ENCODE results near the gene STK25.
"Not testable (repeated sequence)": the region's sequence is repeated elsewhere in the genome, so short reads cannot be mapped to it uniquely, and the experiment has no call there.

STK25 gene

GRCh38 chr2:241507430-241508239 is 749 bp downstream of the STK25 start:
- no peak for DNase-seq

- DNase-seq: no peak
Observed at GRCh38 chr2:241506793-241507429, 1.5 kb downstream of the STK25 start.

GRCh38 chr2:241506317-241506716 is 2.1 kb downstream of the STK25 start:
- not testable (repeated sequence) for DNase-seq

- DNase-seq: no peak
Observed at GRCh38 chr2:241505781-241506201, 2.6 kb downstream of the STK25 start.

- no peak for DNase-seq
Observed at GRCh38 chr2:241505086-241505780, 3.2 kb downstream of the STK25 start.

- DNase-seq: no peak
Observed at GRCh38 chr2:241503776-241504392, 4.5 kb downstream of the STK25 start.

- DNase-seq: no peak
Observed at GRCh38 chr2:241502281-241502680, 6.1 kb downstream of the STK25 start.

- no peak for DNase-seq
Observed at GRCh38 chr2:241501551-241501950, 6.8 kb downstream of the STK25 start.

- no peak for DNase-seq
Observed at GRCh38 chr2:241501099-241501541, 7.3 kb downstream of the STK25 start.

GRCh38 chr2:241500431-241500975 is 7.9 kb downstream of the STK25 start:
- DNase-seq: no peak

GRCh38 chr2:241500016-241500415 is 8.4 kb downstream of the STK25 start:
- no peak for DNase-seq

- no peak for DNase-seq
Observed at GRCh38 chr2:241499146-241499965, 9.0 kb downstream of the STK25 start.

- DNase-seq: no peak
Observed at GRCh38 chr2:241498115-241499070, 10.0 kb downstream of the STK25 start.

- no peak for DNase-seq
Observed at GRCh38 chr2:241496904-241497877, 11.2 kb downstream of the STK25 start.

GRCh38 chr2:241496003-241496707 is 12.2 kb downstream of the STK25 start:
- no peak for DNase-seq

- DNase-seq: no peak
Observed at GRCh38 chr2:241495172-241496002, 13.0 kb downstream of the STK25 start.

- DNase-seq: no peak
Observed at GRCh38 chr2:241494311-241494908, 14.0 kb downstream of the STK25 start.

GRCh38 chr2:241493092-241493491 is 15.3 kb downstream of the STK25 start:
- DNase-seq: no peak

All from NCI-H2171 (cell line).